Endothelial cell of umbilical vein (primary cell): Measurements from ENCODE around the gene SLC38A9. TPM values are rescaled to one million over a fixed set of nuclear protein-coding genes. Genes with fewer than 3 reads are reported as not detected.
A peak's percentile ranks its signal among the peaks of the same experiment; 100 is the strongest.
"Not testable (repeated sequence)": the region's sequence is repeated elsewhere in the genome, so short reads cannot be mapped to it uniquely, and the experiment has no call there.

Experiments
- Bru-seq: library from RNA; stranded (reverse); fragments of 400-500 nt; gene quantifications from one replicate; lab custom pipeline; 2021; lab: Mats Ljungman, UMichigan
- BruChase-seq, 2 experiments: library from RNA; stranded (reverse); fragments of 400-500 nt; gene quantifications; one replicate each; lab custom pipeline; 2021; lab: Mats Ljungman, UMichigan
- BruUV-seq: library from RNA; stranded (reverse); fragments of 400-500 nt; replicated peaks from 2 replicates; lab custom pipeline; 2021; lab: Mats Ljungman, UMichigan
- CTCF ChIA-PET: fragments of 300-600, 350-600 bp; sonication (Branson Sonifier 250); formaldehyde crosslinking; loops from one replicate; lab custom pipeline; 2021; ENCODE audit warnings: antibody characterized with exemption, inconsistent platforms; lab: Charles Lee
- POLR2A ChIA-PET: fragments of 300-600, 350-600 bp; sonication (Branson Sonifier 250); formaldehyde crosslinking; loops from one replicate; lab custom pipeline; 2021; ENCODE audit warnings: antibody characterized with exemption, inconsistent platforms; lab: Charles Lee
- DNase-seq: peaks from one replicate; pipeline ENCODE4 v3.0.0-alpha.2; 2011; ENCODE audit warnings: low read depth, low spot score
- FAIRE-seq: peaks from 2 replicates; lab custom pipeline; 2011; peaks lifted over from hg19 to GRCh38; lab: Jason Lieb, UNC
- H2AFZ ChIP-seq: 2 replicates; pipeline ENCODE4 v1.6.0; 2012; ENCODE audit warnings: low read depth, low read length, control low read depth, inconsistent platforms
- H3K27ac ChIP-seq: 2 replicates; pipeline ENCODE4 v1.5.1; 2011; ENCODE audit warnings: low read depth, mild to moderate bottlenecking, control low read depth, low read length, moderate library complexity; ENCODE audit not compliant: insufficient read depth
- H3K27me3 ChIP-seq, 2 experiments: 2 replicates each; pipeline versions ENCODE4 v1.6.0 to v1.6.1; 2011; ENCODE audit warnings: low read length in 2 of 2, mixed read lengths in 1 of 2; ENCODE audit not compliant: control insufficient read depth in 2 of 2, insufficient read depth in 2 of 2
- H3K36me3 ChIP-seq, 2 experiments: 2 replicates in 1 of 2; 3 replicates in 1 of 2; pipeline ENCODE4 v1.5.1; 2011; ENCODE audit warnings: low read length in 2 of 2, mild to moderate bottlenecking in 1 of 2, moderate library complexity in 1 of 2; ENCODE audit not compliant: control insufficient read depth in 2 of 2, insufficient read depth in 2 of 2; ENCODE audit errors: extremely low read depth in 1 of 2
- H3K4me1 ChIP-seq: 3 replicates; pipeline ENCODE4 v1.5.1; 2011; ENCODE audit warnings: mild to moderate bottlenecking, low read length; ENCODE audit not compliant: control insufficient read depth, insufficient read depth; ENCODE audit errors: extremely low read depth
- H3K4me2 ChIP-seq: 2 replicates; pipeline ENCODE4 v1.6.1; 2011; ENCODE audit warnings: low read length, control low read depth, mixed read lengths; ENCODE audit not compliant: insufficient read depth
- H3K4me3 ChIP-seq, 3 experiments: fragments of 200-600 bp in 1 of 3; sonication (generic), shearing (Covaris generic) in 1 of 3; replicated peaks in 1 of 3; 2 replicates each; pipeline ENCODE4 v1.5.1; 2011 to 2016; ENCODE audit warnings: control low read depth in 3 of 3, low read length in 3 of 3, mild to moderate bottlenecking in 2 of 3, inconsistent platforms in 1 of 3, low read depth in 1 of 3, moderate library complexity in 1 of 3; ENCODE audit not compliant: insufficient read depth in 1 of 3
- H3K79me2 ChIP-seq: 2 replicates; pipeline ENCODE4 v1.6.0; 2012; ENCODE audit warnings: low read length, inconsistent platforms; ENCODE audit not compliant: control insufficient read depth, insufficient read depth
- H3K9ac ChIP-seq: replicated peaks from 2 replicates; pipeline ENCODE3; 2011; ENCODE audit warnings: low read length, control low read depth; ENCODE audit not compliant: insufficient read depth; ENCODE audit errors: extremely low read depth
- H3K9me1 ChIP-seq: replicated peaks from 3 replicates; pipeline ENCODE4 v1.6.0; 2011; ENCODE audit warnings: mild to moderate bottlenecking, low read length; ENCODE audit not compliant: control insufficient read depth, insufficient read depth; ENCODE audit errors: extremely low read depth
- H3K9me3 ChIP-seq: replicated peaks from 2 replicates; pipeline ENCODE4 v1.5.1; 2012; ENCODE audit warnings: low read length, inconsistent platforms; ENCODE audit not compliant: control insufficient read depth, insufficient read depth
- H4K20me1 ChIP-seq: replicated peaks from 2 replicates; pipeline ENCODE3; 2011; ENCODE audit warnings: mild to moderate bottlenecking, low read length; ENCODE audit not compliant: control insufficient read depth, insufficient read depth; ENCODE audit errors: extremely low read depth
- CTCF ChIP-seq, 2 donors: IDR thresholded peaks; 1 replicate in 1 of 2; 2 replicates in 1 of 2; pipeline ENCODE4 v1.5.1; 2011; ENCODE audit warnings: low read length in 2 of 2, mild to moderate bottlenecking in 2 of 2, moderate library complexity in 2 of 2, control low read depth in 1 of 2, inconsistent platforms in 1 of 2, low read depth in 1 of 2; ENCODE audit not compliant: insufficient read depth in 1 of 2; ENCODE audit errors: extremely low read depth in 1 of 2
- MAX ChIP-seq: IDR thresholded peaks from 2 replicates; pipeline ENCODE4 v1.6.1; 2011; ENCODE audit not compliant: insufficient read depth, insufficient read length
- MYC ChIP-seq: IDR thresholded peaks from one replicate; pipeline ENCODE4 v1.6.1; 2011; ENCODE audit warnings: mild to moderate bottlenecking, low read depth, low read length
- POLR2A ChIP-seq: IDR thresholded peaks from 2 replicates; pipeline ENCODE4 v1.6.1; 2012; ENCODE audit warnings: low read depth, mild to moderate bottlenecking, control low read depth, low read length
- POLR2AphosphoS5 ChIP-seq: IDR thresholded peaks from 2 replicates; pipeline ENCODE4 v1.6.1; 2012; ENCODE audit warnings: low read depth, mild to moderate bottlenecking, control low read depth, low read length, moderate library complexity; ENCODE audit not compliant: insufficient read depth
- dilution Hi-C: fragments of 300-500 bp; cut with MboI; formaldehyde crosslinking; loops from one replicate; pipeline ENCODE4 v1.15.0; 2019; ENCODE audit warnings: low sequenced_read_pairs; ENCODE audit not compliant: extremely low pct_ligation_motif_present
- intact Hi-C: fragments of 100-400 bp; cut with micrococcal nuclease; formaldehyde crosslinking; loops from one replicate; pipeline ENCODE4 v1.10.0; 2022
- long read RNA-seq: library from polyadenylated mRNA; stranded (forward); transcript quantifications from one replicate; pipeline ENCODE4 v2.0.0, GENCODE V29; 2021
- polyA minus RNA-seq, 3 experiments: library from RNA; depleted of rRNA, polyadenylated mRNA; stranded (reverse); fragments of >200 nt; gene quantifications; 1 replicate in 1 of 3; 2 replicates in 2 of 3; pipeline ENCODE4 v1.2.3, GENCODE V29; 2011
- polyA plus RNA-seq, 4 experiments: library from polyadenylated mRNA; depleted of rRNA in 3 of 4; stranded (reverse) in 3 of 4; unstranded in 1 of 4; fragments of >200 nt; gene quantifications; 2 replicates each; pipeline versions ENCODE4 v1.2.1 to v1.2.3, GENCODE V29; 2011 to 2012; ENCODE audit warnings: missing spikeins in 1 of 4
- total RNA-seq: library from RNA; stranded (reverse); gene quantifications from 2 replicates; pipeline ENCODE4 v1.2.3, GENCODE V29; 2021

SLC38A9 gene
- total RNA-seq (24.9 and 29.0 TPM in 2 replicates), polyA plus RNA-seq (12.0 and 14.1 TPM in 2 replicates), polyA minus RNA-seq (28.0 and 34.3 TPM in 2 replicates), Bru-seq, nascent RNA (percentile 68 among the genes with signal in this experiment), BruChase-seq, experiment 1, labeled RNA remaining after a 6-hour chase (percentile 63 among the genes with signal in this experiment), BruChase-seq, experiment 2, labeled RNA remaining after a 2-hour chase (percentile 77 among the genes with signal in this experiment)
- 9.2 and 10.5 TPM in 2 replicates for polyA plus RNA-seq (2011; cell fraction: cytosol; rRNA removed)
- 21.3 and 24.6 TPM in 2 replicates for polyA plus RNA-seq (2011; cell fraction: nucleus; rRNA removed)
- polyA plus RNA-seq (2012) = 14.1 and 16.9 TPM in 2 replicates
- polyA minus RNA-seq (2011; cell fraction: cytosol; rRNA and poly(A)+ RNA removed) = 14.4 TPM
- 51.5 and 56.1 TPM in 2 replicates for polyA minus RNA-seq (2011; cell fraction: nucleus; rRNA and poly(A)+ RNA removed)
- long read RNA-seq, transcript SLC38A9-202 (16 exons, 2,927 nt) = major isoform, 8 of 28 reads
- long read RNA-seq, partial matches to known transcripts = 0 of 28 reads
- long read RNA-seq, other reads (novel, unspliced or antisense) = 20 of 28 reads

- FAIRE-seq (peak; percentile 98), DNase-seq (peak; percentile 93)
- peak within 1 kb of the TSS; percentile 72 for H3K9ac ChIP-seq
- ChIA-PET POLR2A (no interaction called here), CTCF (interaction anchor here (1.0 to 2.2 kb wide), 2 partner anchors 20 to 211 kb away, joined by 4 to 5 read pairs; no protein-coding TSS in a partner anchor)
- no peaks in the 10 kb centered on the region for H4K20me1 ChIP-seq
- no peaks in the 10 kb centered on the region for H3K9me3 ChIP-seq
- peak within 1 kb of the TSS; percentile 19 for H3K27ac ChIP-seq
- no peaks in the 10 kb centered on the region for H3K27me3 ChIP-seq
- dilution Hi-C loops = no loop called here
- H3K36me3 ChIP-seq = no peaks in the 10 kb centered on the region
- peak within 1 kb of the TSS; percentile 79 for H3K4me2 ChIP-seq
- peak within 1 kb of the TSS; percentile 66 to 81 (median 81) for H3K4me3 ChIP-seq
- H3K79me2 ChIP-seq = peaks cover 4% of the 10 kb centered on the region
- TF ChIP-seq POLR2AphosphoS5 = peak; percentile 73
- no peak for TF ChIP-seq CTCF (IDR thresholded peaks at IDR 0.05; ENCODE audit: extremely low read depth in 1 of 2, insufficient read depth in 1 of 2, low read depth in 1 of 2, low read length in 2 of 2)
- no peak for TF ChIP-seq MAX
- TF ChIP-seq MYC = no peak
- TF ChIP-seq POLR2A = peak; percentile 93
- TSS peak; percentile 12 for BruUV-seq
- H3K9me1 ChIP-seq = no peaks in the 10 kb centered on the region
- peaks cover 9% of the 10 kb centered on the region for H3K4me1 ChIP-seq
- H2AFZ ChIP-seq = peak within 1 kb of the TSS; percentile 82
- intact Hi-C loops = loop anchor here (1.0 to 5.0 kb wide), 4 partner anchors 12 to 490 kb away; no protein-coding TSS in a partner anchor
Observed at GRCh38 chr5:55712023-55712859, at the start of gene SLC38A9. SLC38A9 (minus strand) TSS chr5:55712324; CDS start chr5:55697958, 14,366 bp downstream.

- FAIRE-seq, H3K27ac ChIP-seq, H4K20me1 ChIP-seq, H3K9me1 ChIP-seq, H3K27me3 ChIP-seq, H3K4me3 ChIP-seq, H3K4me2 ChIP-seq, H3K9me3 ChIP-seq, H3K4me1 ChIP-seq, H3K36me3 ChIP-seq, intact Hi-C loops, DNase-seq, H2AFZ ChIP-seq, H3K9ac ChIP-seq, H3K79me2 ChIP-seq, POLR2A ChIA-PET, CTCF ChIA-PET, BruUV-seq, dilution Hi-C loops: not testable (repeated sequence)
Observed at GRCh38 chr5:55761721-55762120, 49.6 kb upstream of the SLC38A9 start.
